GM12874 (cell line): ENCODE measurements around the gene PDE4B.

Experiments
- CTCF ChIP-seq: IDR thresholded peaks from 2 replicates; pipeline ENCODE4 v1.5.1; 2011; ENCODE audit warnings: low read depth, mild to moderate bottlenecking, control low read depth, low read length, moderate library complexity; ENCODE audit not compliant: insufficient read depth

PDE4B gene

DNA sequence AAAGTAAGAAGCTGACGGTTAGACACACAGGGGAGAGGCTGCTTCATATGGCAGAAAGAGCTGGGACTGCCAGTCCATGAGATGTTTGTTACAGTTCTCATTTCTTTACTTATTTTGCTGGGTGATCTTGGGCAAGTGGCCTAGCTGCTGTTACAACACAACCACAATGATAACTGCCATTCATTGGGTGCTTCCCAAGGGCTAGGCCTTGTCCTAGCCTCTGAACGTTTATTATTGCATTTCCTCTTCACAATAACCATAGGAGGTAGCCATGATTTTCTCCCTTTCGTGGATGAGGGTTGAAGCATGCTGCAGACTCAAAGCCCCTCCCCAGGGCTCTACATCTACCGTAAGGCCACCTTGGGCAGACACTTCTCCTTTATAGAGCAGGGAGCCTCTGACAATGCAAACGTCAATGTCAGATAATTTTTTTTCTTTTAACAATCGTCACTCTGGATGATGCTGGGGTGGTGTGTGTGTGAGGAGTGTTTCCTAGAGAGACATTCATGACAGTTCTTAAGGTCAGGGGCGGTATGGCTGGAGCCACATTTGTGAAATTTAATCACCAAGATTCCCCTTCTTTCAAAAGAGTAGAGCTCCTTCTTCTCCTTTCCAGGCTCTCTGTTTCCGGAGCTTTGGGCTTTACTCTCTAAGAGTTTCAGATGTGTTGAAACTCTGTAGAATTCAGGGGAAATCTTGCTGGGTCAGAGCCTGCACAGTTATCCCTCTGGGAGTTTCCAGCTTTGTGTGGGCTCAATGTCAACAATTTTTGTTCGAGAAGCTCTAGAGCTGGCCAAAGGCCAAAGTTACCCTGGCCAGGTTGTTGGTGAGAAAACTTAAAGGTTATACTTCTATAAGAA is 602.7 kb downstream of the PDE4B start:
- TF ChIP-seq CTCF, result no peak

GRCh38 chr1:66396212-66396890 is 603.7 kb downstream of the PDE4B start:
- no peak for TF ChIP-seq CTCF

DNA sequence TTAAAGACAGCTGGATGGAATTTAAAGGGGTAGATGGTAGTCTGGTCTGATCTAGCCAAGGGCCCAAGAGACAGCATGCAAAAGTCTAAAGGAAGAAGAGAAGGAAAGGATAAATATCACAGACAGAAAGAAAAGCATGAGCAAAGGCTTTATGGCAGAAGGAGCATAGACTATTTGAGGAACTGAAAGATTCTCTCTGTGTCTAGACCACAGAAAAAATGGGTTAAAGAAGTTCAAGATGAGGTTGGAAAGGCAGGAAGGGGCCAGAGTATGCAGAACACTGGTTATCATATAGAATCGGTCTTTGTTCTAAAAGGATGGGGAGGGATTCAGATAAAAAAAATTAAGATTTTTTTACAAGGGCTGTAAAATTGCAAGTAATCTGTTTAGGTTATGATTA is 604.5 kb downstream of the PDE4B start:
- TF ChIP-seq CTCF, result no peak

DNA sequence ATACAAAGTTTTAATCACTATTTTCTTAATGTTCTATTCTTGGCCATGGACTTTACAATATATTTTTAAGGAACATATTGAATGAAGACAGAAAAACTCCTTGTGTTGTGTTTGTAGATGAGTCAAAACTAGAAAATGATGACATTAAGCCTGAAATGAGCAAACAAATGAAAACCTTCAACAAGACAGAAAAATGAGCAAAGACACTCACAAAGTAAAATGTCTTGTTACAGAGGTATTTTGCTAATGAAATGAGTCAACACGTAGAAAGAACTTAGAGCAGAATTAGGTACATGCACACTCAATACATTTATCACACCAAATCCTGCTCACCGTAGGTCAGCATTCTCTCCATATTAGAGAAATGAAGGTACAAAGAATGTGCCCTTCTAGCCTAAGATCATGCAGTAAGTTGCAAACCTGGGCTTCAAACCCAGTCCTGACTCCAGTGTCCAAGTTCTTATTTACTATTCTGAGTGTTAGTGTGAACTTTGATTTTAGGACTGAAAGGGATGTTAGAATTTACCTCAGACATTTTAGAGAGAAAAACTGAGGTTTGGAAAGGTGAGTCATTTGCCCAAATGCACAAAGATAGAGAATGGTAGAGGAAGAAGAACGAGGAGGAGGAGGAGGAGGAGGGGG is 607.3 kb downstream of the PDE4B start:
- TF ChIP-seq CTCF, result no peak

DNA sequence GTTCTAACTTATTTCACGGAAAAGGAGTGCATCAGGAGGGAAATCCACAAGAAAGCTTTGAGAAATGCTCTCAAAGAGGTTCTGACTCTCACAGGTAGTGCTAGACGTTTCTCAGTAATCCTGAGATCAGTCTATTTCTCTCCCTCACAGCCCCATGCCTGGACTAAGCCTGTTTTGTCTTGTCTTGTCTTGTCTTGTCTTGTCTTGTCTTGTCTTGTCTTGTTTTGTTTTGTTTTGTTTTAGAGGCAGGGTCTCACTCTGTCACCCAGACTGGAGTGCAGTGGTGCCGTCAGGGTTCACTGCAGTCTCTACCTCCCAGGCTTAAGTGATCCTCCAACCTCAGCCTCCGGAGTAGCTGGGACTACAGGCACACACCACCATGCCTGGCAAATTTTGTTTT is 608.0 kb downstream of the PDE4B start:
- TF ChIP-seq CTCF, result no peak

- TF ChIP-seq CTCF, result no peak
These were observed 608.5 kb downstream of the PDE4B start for GRCh38 chr1:66401244-66401643.

DNA sequence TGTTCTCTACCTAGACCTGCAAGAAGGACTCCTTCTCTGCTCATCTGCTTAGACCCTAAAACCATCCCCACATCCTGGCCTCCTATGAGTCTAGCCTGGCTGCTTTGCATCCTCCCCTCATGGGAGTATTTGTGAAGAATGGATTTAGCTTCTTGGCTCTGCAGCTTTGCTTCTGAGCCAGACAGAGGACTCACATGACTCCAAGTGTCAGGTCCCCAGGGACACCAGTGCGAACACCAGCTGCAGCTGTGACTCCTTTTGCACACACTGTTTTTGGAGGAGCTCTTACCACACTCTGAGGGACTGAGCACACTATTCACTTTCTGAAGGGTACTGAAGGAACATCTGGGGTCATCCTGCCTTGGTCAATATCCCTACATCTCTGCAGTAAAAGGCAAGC is 609.5 kb downstream of the PDE4B start:
- no peak for TF ChIP-seq CTCF
